GM04504 (cell line): ENCODE results near the gene MYO5B.
"Not testable (repeated sequence)": the region's sequence is repeated elsewhere in the genome, so short reads cannot be mapped to it uniquely, and the experiment has no call there.

Experiments used
- DNase-seq: peaks from one replicate; pipeline ENCODE4 v3.0.0-alpha.2; 2012; ENCODE audit warnings: low read depth

Gene MYO5B

GRCh38 chr18:49789560-49790134 is 405.3 kb downstream of the MYO5B start:
- not testable (repeated sequence) for DNase-seq

GRCh38 chr18:49788327-49788898 is 406.5 kb downstream of the MYO5B start:
- DNase-seq = no peak

GRCh38 chr18:49786019-49786720 is 408.8 kb downstream of the MYO5B start:
- DNase-seq = no peak

GRCh38 chr18:49784427-49785185 is 410.3 kb downstream of the MYO5B start:
- peak; percentile 4 for DNase-seq

- not testable (repeated sequence) for DNase-seq
Observed at GRCh38 chr18:49783631-49784030, 411.3 kb downstream of the MYO5B start.

GRCh38 chr18:49778826-49779465 is 416.0 kb downstream of the MYO5B start:
- DNase-seq = no peak
